Muscle layer of duodenum (tissue), 2 donors: ENCODE results near the gene PPY.

ENCODE experiments used
- H3K27ac ChIP-seq: one replicate; pipeline ENCODE4 v1.7.0; 2013; ENCODE audit warnings: mild to moderate bottlenecking, low read length
- H3K27me3 ChIP-seq: one replicate; pipeline ENCODE4 v1.7.0; 2013; ENCODE audit warnings: low read depth, mild to moderate bottlenecking, control low read depth, low read length
- H3K36me3 ChIP-seq, 2 donors: one replicate each; pipeline ENCODE4 v1.7.0; 2013; ENCODE audit warnings: low read length in 2 of 2, control low read depth in 1 of 2, mild to moderate bottlenecking in 1 of 2; ENCODE audit not compliant: insufficient read depth in 2 of 2, control insufficient read depth in 1 of 2
- H3K4me1 ChIP-seq, 2 donors: one replicate each; pipeline ENCODE4 v1.7.0; 2013; ENCODE audit warnings: low read length in 2 of 2, mild to moderate bottlenecking in 2 of 2, control low read depth in 1 of 2, moderate library complexity in 1 of 2; ENCODE audit not compliant: insufficient read depth in 2 of 2, control insufficient read depth in 1 of 2
- H3K4me3 ChIP-seq, 2 donors: one replicate each; pipeline ENCODE4 v1.7.0; 2013; ENCODE audit warnings: low read length in 2 of 2, low read depth in 1 of 2, mild to moderate bottlenecking in 1 of 2
- H3K9me3 ChIP-seq, 2 donors: one replicate each; pipeline ENCODE4 v1.7.0; 2013; ENCODE audit warnings: low read length in 2 of 2, control low read depth in 1 of 2, mild to moderate bottlenecking in 1 of 2; ENCODE audit not compliant: control insufficient read depth in 1 of 2
- donor health status: healthy.

PPY gene

GRCh38 chr17:43927060-43927864 lies 15.0 kb downstream of the PPY start:
- H3K27me3 ChIP-seq: peaks cover 8% of the 10 kb centered on the region
- H3K9me3 ChIP-seq: no peaks in the 10 kb centered on the region
- H3K4me3 ChIP-seq: peak overlapping the region in 1 of 2 donors; percentile 51
- H3K27ac ChIP-seq: no peak overlapping the region
- H3K4me1 ChIP-seq: peaks cover 0 to 9% of the 10 kb centered on the region in 2 donors
- H3K36me3 ChIP-seq: no peaks in the 10 kb centered on the region

- Histone ChIP-seq H3K27ac (no peak overlapping the region), H3K4me1 (peaks cover 0 to 9% of the 10 kb centered on the region in 2 donors), H3K27me3 (peaks cover 8% of the 10 kb centered on the region), H3K36me3 (no peaks in the 10 kb centered on the region), H3K4me3 (no peak overlapping the region), H3K9me3 (no peaks in the 10 kb centered on the region)
These were observed 17.7 kb downstream of the PPY start for GRCh38 chr17:43924558-43924957.

- Histone ChIP-seq H3K9me3 (no peaks in the 10 kb centered on the region), H3K4me1 (peaks cover 0 to 4% of the 10 kb centered on the region in 2 donors), H3K27me3 (peaks cover 4% of the 10 kb centered on the region), H3K36me3 (no peaks in the 10 kb centered on the region), H3K27ac (no peak overlapping the region), H3K4me3 (no peak overlapping the region)
These were observed 21.7 kb downstream of the PPY start for GRCh38 chr17:43920500-43921095.

- Histone ChIP-seq H3K4me3 (no peak overlapping the region), H3K36me3 (no peaks in the 10 kb centered on the region), H3K9me3 (no peaks in the 10 kb centered on the region), H3K4me1 (peaks cover 0 to 4% of the 10 kb centered on the region in 2 donors), H3K27ac (no peak overlapping the region), H3K27me3 (peaks cover 4% of the 10 kb centered on the region)
These were observed 24.3 kb downstream of the PPY start for GRCh38 chr17:43918026-43918389.

GRCh38 chr17:43917348-43918025 lies 24.8 kb downstream of the PPY start:
- Histone ChIP-seq H3K27me3 (peaks cover 4% of the 10 kb centered on the region), H3K27ac (no peak overlapping the region), H3K36me3 (no peaks in the 10 kb centered on the region), H3K4me3 (peak overlapping the region; percentile 7 to 50), H3K9me3 (no peaks in the 10 kb centered on the region), H3K4me1 (peaks cover 0 to 4% of the 10 kb centered on the region in 2 donors)

GRCh38 chr17:43917016-43917347 lies 25.3 kb downstream of the PPY start:
- peak overlapping the region; percentile 7 to 50 for H3K4me3 ChIP-seq
- peaks cover 4% of the 10 kb centered on the region for H3K27me3 ChIP-seq
- H3K9me3 ChIP-seq: no peaks in the 10 kb centered on the region
- H3K27ac ChIP-seq: no peak overlapping the region
- H3K4me1 ChIP-seq: peaks cover 0 to 4% of the 10 kb centered on the region in 2 donors
- H3K36me3 ChIP-seq: no peaks in the 10 kb centered on the region

- Histone ChIP-seq H3K4me1 (peaks cover 0 to 4% of the 10 kb centered on the region in 2 donors), H3K4me3 (no peak overlapping the region), H3K27ac (no peak overlapping the region), H3K9me3 (no peaks in the 10 kb centered on the region), H3K27me3 (peaks cover 4% of the 10 kb centered on the region), H3K36me3 (no peaks in the 10 kb centered on the region)
These were observed 25.9 kb downstream of the PPY start for GRCh38 chr17:43916385-43916784.

GRCh38 chr17:43915559-43915958 lies 26.7 kb downstream of the PPY start:
- Histone ChIP-seq H3K9me3 (no peaks in the 10 kb centered on the region), H3K4me1 (peaks cover 0 to 4% of the 10 kb centered on the region in 2 donors), H3K36me3 (no peaks in the 10 kb centered on the region), H3K27me3 (peaks cover 4% of the 10 kb centered on the region), H3K4me3 (no peak overlapping the region), H3K27ac (no peak overlapping the region)

- no peaks in the 10 kb centered on the region for H3K36me3 ChIP-seq
- H3K4me1 ChIP-seq: peaks cover 0 to 4% of the 10 kb centered on the region in 2 donors
- no peak overlapping the region for H3K27ac ChIP-seq
- H3K9me3 ChIP-seq: no peaks in the 10 kb centered on the region
- no peak overlapping the region for H3K4me3 ChIP-seq
- peaks cover 4% of the 10 kb centered on the region for H3K27me3 ChIP-seq
These were observed 27.8 kb downstream of the PPY start for GRCh38 chr17:43914451-43914850.

GRCh38 chr17:43913584-43913983 lies 28.7 kb downstream of the PPY start:
- H3K27me3 ChIP-seq: no peaks in the 10 kb centered on the region

GRCh38 chr17:43912635-43913304 lies 29.5 kb downstream of the PPY start:
- Histone ChIP-seq H3K4me3 (no peak overlapping the region), H3K27me3 (peaks cover under 1% of the 10 kb centered on the region), H3K27ac (no peak overlapping the region), H3K9me3 (no peaks in the 10 kb centered on the region), H3K4me1 (peaks cover 0 to 6% of the 10 kb centered on the region in 2 donors), H3K36me3 (no peaks in the 10 kb centered on the region)

More at GRCh38 chr17:43913584-43913983, 28.7 kb downstream of the PPY start:
- H3K27ac ChIP-seq: no peak overlapping the region
- H3K4me1 ChIP-seq: peaks cover 0 to 5% of the 10 kb centered on the region in 2 donors
- H3K36me3 ChIP-seq: no peaks in the 10 kb centered on the region
- no peak overlapping the region for H3K4me3 ChIP-seq
- H3K9me3 ChIP-seq: no peaks in the 10 kb centered on the region
